IPS DF 4.7 (cell line): ENCODE results near the gene TRAP1.
A peak's percentile ranks its signal among the peaks of the same experiment; 100 is the strongest.
"Not testable (repeated sequence)": the region's sequence is repeated elsewhere in the genome, so short reads cannot be mapped to it uniquely, and the experiment has no call there.

Experiments used
- DNase-seq: peaks from one replicate; pipeline ENCODE4 v3.0.0-alpha.2; 2013; ENCODE audit warnings: low spot score; ENCODE audit errors: extremely low read depth

Gene TRAP1

GRCh38 chr16:3673676-3674377 lies 43.5 kb downstream of the TRAP1 start:
- DNase-seq: no peak

DNA sequence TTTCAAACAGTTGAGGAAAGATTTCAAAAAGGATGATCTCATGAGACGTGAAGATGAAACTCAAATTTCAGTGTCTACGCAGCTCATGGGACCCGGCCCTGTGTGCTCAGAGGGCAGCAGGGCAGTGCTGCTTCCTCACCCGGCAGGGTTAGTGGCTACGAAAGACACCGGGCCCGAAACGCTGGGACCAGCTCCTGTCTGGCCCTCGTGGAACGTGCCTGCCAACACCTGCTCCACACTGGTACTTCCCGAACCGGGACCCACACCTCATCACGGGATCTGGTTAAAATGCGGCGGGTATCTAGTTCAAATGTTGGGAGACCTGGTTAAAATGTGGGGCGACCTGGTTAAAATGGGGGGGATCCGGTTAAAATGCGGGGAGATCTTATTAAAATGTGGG lies 44.1 kb downstream of the TRAP1 start:
- no peak for DNase-seq

DNA sequence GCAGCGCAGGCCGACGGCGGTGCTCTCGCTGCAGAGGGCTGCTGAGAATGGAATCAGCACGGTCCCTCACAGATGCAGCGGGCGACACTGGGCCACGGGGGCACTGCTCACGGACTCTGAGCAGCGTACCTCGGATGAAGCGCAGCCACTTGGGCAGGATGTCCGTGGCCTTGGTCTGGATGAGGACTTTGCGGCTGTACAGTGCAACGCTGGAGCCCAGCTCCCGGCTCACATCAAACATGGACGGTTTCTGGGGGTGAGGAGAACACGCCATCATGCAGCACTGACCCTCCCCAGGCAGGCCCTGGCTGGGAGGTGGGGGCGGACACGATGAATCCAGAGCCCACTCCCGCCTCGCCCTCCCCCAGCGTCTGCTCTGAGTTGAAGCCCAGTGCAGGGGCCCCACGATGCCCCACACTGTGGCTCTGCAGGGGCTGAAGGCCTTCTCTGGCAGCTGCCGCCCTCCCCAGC lies 44.7 kb downstream of the TRAP1 start:
- no peak for DNase-seq

GRCh38 chr16:3671424-3671823 lies 45.9 kb downstream of the TRAP1 start:
- DNase-seq: no peak

DNA sequence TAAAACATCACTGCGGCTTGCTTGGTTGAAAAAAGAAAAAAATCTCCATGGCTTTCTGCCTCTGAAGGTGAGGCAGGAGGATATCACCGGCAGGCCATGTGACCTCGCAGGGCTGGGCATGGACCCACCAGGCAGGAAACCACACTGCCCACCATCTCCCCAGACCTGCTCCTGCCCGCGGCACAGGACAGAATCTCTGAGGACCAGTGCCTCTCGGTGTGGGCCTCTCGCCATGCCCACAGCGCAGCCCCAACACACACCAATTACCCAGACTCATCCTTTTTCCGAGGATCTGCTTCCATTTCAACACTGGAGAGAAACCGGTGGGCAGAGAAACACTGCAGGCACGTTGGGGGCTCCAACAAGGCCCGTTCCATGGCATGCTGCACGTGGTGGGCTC lies 46.6 kb downstream of the TRAP1 start:
- no peak for DNase-seq

DNA sequence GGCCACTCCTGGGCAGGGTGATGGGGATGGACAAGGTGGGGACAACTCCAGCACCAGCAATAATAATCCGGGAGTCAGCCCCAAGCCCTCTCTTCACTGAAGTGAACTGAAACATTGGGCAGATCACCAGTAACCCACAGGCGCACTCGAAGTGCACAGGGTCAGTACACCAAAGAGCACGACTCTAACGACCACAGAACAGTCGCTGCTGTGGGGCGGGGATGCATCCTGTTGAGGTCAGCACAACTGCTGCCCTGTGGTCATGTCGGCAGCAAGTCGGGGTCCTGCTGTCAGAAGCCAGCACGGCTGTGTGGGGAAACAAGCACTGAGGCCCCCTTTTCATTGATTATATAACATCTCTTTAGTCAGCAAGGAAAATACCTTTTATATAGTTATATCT lies 48.2 kb downstream of the TRAP1 start:
- no peak for DNase-seq

DNA sequence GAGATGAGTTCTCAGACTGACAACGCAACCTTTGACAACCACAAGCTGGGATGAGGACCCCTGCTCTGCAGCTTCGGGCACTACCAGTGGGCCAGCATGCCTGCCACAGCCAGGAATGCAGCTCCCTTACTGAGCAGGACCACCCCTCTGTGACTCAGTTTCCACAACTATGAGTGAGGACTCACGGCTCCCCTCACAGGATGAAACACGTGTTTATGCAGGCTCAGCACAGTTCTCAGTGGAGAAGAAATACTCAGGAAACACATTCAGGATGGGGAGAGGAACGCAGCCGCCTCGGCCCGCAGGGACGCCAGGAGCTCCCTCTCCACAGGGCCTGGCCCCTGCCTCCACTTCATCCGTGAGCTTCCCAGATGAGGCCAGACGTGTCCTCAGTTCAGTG lies 48.7 kb downstream of the TRAP1 start:
- no peak for DNase-seq

GRCh38 chr16:3665508-3665907 lies 51.8 kb downstream of the TRAP1 start:
- DNase-seq: no peak

DNA sequence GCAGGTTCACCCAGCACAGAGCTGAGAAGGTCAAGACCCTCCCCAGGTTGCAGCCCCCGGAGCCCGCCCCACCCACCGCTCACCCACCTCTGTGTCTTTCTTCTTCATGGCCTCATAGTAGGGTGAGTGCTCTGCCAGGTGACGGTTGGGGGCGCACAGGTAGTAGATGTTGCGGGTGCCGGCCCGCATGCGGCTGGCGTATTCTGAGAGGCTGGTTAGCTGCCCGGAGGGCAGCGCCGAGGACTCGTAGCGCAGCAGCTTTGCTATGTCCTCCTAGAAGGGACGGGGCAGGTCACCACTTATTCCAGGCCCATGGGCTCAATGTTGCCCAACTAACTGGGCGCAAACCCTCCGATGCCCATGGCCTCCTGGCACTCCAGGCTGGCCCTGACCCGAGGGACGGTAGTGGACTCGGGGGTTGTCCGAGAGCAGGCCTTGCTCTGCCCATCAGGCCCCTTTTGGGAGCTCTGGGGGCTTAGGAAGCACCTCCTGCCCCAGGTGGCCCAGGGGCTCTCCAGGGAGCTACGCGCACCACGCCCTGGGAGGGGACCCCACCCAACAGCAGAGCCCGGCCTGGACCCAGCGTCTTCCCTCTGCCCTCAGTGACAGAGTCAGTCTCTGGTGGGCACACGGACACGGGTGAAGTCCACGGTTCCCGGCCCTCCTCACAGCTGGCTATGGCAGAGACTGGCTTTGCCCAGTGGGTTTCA lies 53.0 kb downstream of the TRAP1 start:
- DNase-seq: no peak

DNA sequence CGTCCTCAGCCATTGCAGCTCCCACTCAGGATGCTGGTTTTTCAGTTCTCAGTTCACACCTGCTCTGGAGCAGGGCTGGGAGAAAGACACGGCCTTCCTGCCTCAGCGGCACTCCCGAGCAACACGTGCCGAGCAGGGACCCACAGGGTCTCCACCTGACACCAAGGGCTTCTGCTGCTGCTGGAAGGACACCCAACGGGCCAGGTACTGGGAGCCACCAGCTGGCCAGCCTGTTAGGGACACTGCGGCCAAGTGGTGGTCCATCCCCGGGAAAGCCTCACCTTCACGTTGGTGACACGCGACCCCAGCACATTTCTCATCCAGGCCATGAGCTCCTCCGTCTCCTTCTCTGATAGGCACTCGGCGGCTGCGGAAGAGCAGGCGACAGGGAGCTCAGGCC lies 54.7 kb downstream of the TRAP1 start:
- no peak for DNase-seq

DNA sequence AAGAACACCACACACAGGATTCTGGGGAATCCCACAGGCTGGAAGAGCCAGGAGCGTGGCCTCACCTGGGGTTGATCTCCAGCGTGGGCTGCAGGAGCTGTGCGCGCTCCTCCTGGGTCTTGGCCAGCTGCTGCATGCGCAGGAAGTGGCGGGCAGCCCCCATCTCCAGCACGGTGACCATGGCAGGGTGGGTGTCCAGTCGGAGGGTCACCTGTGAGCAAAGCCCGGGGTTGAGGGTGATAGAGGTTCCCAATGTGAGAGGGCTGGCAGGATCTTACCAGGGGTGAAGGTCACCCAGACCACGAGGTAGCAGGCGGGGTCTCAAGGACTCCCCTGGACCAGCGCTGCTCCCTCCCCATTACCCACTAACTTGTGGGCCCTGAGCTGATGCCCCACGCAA lies 55.4 kb downstream of the TRAP1 start:
- DNase-seq: no peak

DNA sequence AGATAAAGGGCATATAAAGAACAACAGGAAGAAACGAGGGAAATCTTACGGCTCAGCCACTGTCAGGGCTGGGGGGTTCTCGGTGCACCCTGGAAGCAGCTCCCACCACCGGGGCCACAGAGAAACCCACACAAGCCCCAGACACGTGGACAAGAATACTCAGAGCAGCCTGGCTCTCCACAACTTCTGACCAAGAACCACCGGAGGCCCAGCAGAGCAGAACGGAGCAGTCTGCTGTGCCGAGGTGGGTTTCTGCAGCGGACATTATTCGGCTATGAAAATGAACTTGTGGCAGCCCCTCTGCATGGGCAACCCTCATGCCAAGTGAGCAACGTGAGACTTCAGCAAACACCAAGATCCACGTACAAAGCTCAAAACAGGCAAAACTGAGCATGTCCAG lies 56.0 kb downstream of the TRAP1 start:
- no peak for DNase-seq

DNA sequence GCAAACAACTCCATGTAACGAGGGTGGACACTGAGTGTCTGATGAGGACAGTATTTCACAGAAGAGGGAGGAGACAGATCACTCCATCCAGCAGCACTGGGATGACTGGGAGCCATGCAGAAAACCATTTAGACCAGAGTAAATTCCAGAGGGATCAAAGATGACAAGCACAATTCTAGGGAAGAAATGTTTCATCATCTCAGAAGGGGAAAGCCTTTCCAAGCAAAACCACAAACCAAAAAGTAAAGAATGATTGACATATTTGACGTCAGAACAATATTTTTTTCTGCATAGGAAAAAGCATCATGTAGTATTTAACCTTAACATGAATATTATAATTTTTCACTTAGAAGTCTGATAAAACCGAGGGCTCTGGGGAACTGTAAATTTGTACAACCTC lies 58.1 kb downstream of the TRAP1 start:
- DNase-seq: no peak

DNA sequence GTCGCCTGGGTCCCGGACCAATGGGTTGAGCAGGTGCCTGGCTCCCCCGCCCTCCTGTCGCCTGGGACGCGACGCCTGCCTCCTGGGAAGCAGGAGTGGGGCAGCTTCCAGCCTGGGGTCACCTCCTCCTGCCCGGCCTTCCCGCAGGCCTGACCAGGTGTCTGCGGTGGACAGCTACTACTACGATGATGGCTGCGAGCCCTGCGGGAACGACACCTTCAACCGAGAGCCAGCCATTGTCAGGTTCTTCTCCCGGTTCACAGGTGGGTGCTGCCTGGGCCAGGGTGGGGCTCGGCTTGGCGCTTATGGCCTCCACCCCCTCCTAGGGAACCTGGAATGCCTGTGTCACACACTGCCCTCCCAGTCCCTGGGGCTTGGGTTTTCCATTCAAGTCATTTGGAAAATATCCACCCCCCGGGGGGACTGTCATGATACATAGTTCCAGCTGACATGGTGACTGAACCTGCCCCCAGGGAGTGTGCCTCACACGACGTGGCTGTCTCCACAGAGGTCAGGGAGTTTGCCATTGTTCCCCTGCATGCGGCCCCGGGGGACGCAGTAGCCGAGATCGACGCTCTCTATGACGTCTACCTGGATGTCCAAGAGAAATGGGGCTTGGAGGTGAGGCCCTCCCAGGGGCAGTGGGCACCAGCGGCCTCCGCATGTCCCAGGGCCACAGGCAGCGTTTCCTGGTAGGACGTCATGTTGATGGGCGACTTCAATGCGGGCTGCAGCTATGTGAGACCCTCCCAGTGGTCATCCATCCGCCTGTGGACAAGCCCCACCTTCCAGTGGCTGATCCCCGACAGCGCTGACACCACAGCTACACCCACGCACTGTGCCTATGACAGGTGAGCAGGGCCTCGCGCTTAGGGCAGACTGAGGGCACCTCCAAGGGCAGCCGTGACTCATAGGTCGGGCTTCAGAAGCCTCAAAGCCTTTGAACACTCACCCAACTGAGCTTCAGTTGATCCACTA lies 60.5 kb downstream of the TRAP1 start:
- DNase-seq: no peak

DNA sequence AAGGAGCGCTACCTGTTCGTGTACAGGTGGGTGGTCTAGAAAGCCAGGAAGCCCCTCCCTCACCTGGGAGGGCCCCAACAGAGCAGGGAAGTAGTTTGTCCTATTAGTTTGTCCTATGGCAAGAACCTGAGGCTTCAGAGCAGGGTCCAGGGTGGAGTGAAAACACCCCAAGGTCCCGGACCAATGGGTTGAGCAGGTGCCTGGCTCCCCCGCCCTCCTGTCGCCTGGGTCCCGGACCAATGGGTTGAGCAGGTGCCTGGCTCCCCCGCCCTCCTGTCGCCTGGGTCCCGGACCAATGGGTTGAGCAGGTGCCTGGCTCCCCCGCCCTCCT lies 61.2 kb downstream of the TRAP1 start:
- not testable (repeated sequence) for DNase-seq

GRCh38 chr16:3655396-3656159 lies 61.7 kb downstream of the TRAP1 start:
- DNase-seq: no peak

DNA sequence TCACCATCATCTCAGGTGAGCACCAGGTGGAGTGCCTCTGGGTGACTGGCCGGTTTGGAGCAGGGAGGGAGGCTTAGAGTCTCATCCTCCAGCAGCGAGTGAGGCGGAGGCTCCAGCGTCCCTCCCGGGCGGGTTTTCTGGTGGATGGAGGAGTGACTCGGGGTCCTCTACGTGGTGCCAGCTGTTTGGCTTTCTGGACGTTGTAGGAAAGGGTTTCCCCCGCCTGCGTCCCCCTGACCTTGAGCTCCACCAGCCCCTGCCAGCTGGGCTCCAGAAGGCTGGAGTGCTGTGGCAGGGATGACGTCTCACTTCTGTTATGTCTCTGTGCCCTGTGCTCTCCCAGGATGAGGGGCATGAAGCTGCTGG lies 62.3 kb downstream of the TRAP1 start:
- DNase-seq: no peak

- DNase-seq: peak; percentile 64
These were observed 62.9 kb downstream of the TRAP1 start, which contains the start of gene DNASE1 for GRCh38 chr16:3654249-3654991. Gene DNASE1 (plus strand): TSS chr16:3654691. CDS start chr16:3655374, 683 bp downstream.

DNA sequence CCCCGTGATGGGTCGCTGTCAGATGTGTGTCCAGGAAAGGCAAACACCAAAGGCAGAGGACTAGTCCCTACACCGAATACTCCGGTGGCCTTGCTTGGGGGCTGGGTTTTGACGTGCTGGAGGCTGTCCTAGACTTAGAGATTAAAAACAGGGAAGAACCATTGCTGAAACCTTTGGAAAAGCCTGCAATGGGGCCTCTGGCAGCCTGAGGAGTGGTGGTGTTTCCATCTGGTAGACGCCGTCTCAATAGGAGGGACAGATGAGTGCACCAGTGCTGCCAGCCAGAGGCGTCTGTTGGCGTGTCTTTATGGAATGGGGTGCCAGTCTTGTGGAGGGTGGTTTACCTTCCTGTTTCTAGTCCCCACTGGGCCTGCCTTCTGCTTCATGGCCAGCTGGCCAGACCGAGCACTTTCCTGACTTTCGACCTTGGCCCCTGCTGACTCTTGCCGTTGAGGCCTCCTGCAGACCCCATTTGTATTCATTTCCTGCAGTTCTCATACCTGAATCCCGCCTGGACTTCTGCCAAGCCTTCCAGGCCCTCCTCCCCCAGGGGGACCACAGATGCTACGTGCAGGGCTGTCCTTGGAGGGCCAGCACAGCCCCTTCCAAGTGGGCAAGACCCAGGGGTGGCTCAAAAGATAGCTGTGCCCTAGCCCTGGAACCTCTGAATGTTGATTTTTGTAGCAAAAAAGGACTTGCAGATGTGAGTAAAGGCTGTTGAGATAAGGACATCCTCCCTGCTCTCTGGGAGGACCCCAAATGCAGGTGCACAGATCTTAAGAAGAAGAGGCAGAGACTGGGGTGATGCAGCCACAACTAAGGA lies 64.7 kb downstream of the TRAP1 start:
- DNase-seq: no peak
